ENCODE results near the gene ZFYVE21. TPM values are rescaled to one million over a fixed set of nuclear protein-coding genes. Genes with fewer than 3 reads are reported as not detected.

Gene ZFYVE21
- total RNA-seq, 2 donors from 2014 or later: 162 to 215 TPM

- Histone ChIP-seq H3K9me3 (no peaks in the 10 kb centered on the region), H3K4me3 (no peak overlapping the region), H3K36me3 (no peaks in the 10 kb centered on the region), H3K27ac (peak overlapping the region in 1 of 2 donors; percentile 88), H3K4me1 (replicated peaks) (peaks cover 30% of the 10 kb centered on the region), H3K27me3 (replicated peaks; ENCODE audit: insufficient read depth) (no peaks in the 10 kb centered on the region)
- 75% methylated on average over 24 of the region's 24 CpGs for WGBS
- TF ChIP-seq POLR2AphosphoS5 (IDR thresholded peaks at IDR 0.05) (no peak), POLR2A (IDR thresholded peaks at IDR 0.05) (no peak), CTCF (IDR thresholded peaks at IDR 0.05) (no peak)
- no peak for DNase-seq (ENCODE audit: low spot score)
- intact Hi-C loops (cut with DNase I): no loop called here
Measured at GRCh38 chr14:103703433-103704385, 11.9 kb upstream of the ZFYVE21 start.

DNA sequence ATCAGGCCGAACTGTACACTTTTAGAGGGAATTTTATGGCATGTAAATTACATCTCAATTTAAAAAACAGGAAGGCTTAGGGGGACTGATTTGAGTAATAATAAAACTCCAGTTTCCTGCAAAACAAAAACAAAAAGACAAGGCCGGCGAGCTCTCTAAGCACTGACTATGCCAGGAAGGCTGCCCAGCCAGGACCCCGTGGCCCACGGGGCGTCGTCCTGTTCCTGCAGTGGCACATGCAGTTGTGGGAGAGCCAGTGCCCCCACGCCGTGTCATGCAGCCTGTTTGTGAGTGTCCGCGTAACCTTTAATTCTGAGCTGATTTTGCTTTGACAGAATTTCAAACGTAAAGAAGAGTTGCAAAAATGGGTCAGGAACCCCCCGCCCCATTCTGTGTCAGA, 10.9 kb upstream of the ZFYVE21 start:
- WGBS: 67% methylated on average over 13 of the region's 13 CpGs
- Histone ChIP-seq H3K27me3 (replicated peaks; ENCODE audit: insufficient read depth) (no peaks in the 10 kb centered on the region), H3K27ac (peak overlapping the region; percentile 75 to 88), H3K9me3 (no peaks in the 10 kb centered on the region), H3K4me1 (replicated peaks) (peaks cover 38% of the 10 kb centered on the region), H3K36me3 (no peaks in the 10 kb centered on the region), H3K4me3 (no peak overlapping the region)
- no peak for TF ChIP-seq POLR2AphosphoS5 (IDR thresholded peaks at IDR 0.05)
- no peak for TF ChIP-seq CTCF (IDR thresholded peaks at IDR 0.05)
- no peak for TF ChIP-seq POLR2A (IDR thresholded peaks at IDR 0.05)
- intact Hi-C loops (cut with DNase I): no loop called here
- no peak for DNase-seq (ENCODE audit: low spot score)

GRCh38 chr14:103705118-103705503, 10.5 kb upstream of the ZFYVE21 start:
- Histone ChIP-seq H3K27ac (peak overlapping the region; percentile 75 to 88), H3K36me3 (no peaks in the 10 kb centered on the region), H3K9me3 (no peaks in the 10 kb centered on the region), H3K4me1 (replicated peaks) (peaks cover 42% of the 10 kb centered on the region), H3K27me3 (replicated peaks; ENCODE audit: insufficient read depth) (no peaks in the 10 kb centered on the region), H3K4me3 (no peak overlapping the region)
- DNase-seq (ENCODE audit: low spot score): peak; percentile 93
- intact Hi-C loops (cut with DNase I): no loop called here
- TF ChIP-seq POLR2A (IDR thresholded peaks at IDR 0.05): peak; percentile 46
- TF ChIP-seq CTCF (IDR thresholded peaks at IDR 0.05): no peak
- peak; percentile 94 for TF ChIP-seq POLR2AphosphoS5 (IDR thresholded peaks at IDR 0.05)
- 31% methylated on average over 15 of the region's 15 CpGs for WGBS

DNA sequence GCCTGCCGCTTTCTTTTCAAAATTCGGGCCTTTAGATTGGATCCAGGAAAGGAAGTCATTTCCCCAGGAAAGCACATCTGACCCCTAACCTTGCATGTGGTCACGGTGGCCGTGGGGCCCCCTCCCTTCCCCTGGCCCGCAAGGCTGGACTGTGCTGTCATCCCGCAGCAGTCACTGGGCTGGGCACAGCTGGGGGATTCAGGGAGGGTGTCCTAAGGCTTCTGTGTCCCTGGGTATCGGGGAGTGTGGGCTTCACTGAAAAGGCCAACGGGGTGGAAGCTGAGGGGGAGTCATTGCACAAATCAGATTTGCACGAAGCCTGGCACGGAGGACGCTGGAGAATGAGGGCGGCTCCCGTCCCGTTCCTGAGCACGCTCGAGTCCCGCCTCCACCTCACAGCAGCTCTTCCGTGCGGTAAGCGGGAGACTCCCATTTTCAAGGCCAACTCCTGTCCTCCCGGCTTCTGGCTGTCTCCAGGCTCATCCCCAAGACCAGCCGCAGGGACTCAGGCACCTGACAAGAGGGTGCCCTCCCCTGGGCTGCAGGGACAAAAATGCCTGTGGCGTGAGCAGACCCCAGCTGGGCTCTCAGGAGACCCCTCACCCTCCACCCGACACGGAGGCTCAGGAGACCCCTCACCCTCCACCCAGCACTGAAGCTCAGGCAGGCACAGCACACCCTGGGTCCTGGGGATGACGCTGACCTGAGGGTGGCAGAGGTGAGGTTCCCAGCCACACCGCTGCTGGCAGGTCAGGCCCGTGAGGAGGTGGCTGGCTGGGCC, 9.9 kb upstream of the ZFYVE21 start:
- Histone ChIP-seq H3K27ac (peak overlapping the region; percentile 75 to 88), H3K4me1 (replicated peaks) (peaks cover 43% of the 10 kb centered on the region), H3K9me3 (no peaks in the 10 kb centered on the region), H3K27me3 (replicated peaks; ENCODE audit: insufficient read depth) (no peaks in the 10 kb centered on the region), H3K4me3 (no peak overlapping the region), H3K36me3 (no peaks in the 10 kb centered on the region)
- intact Hi-C loops (cut with DNase I): no loop called here
- 45% methylated on average over 28 of the region's 28 CpGs for WGBS
- DNase-seq (ENCODE audit: low spot score): no peak
- TF ChIP-seq CTCF (IDR thresholded peaks at IDR 0.05) (no peak), POLR2A (IDR thresholded peaks at IDR 0.05) (no peak), POLR2AphosphoS5 (IDR thresholded peaks at IDR 0.05) (peak; percentile 0)
